ENCODE measurements around the gene PTGER3.

The PTGER3 gene

GRCh38 chr1:71043065-71043464 is 4.6 kb downstream of the PTGER3 start:
- no peak for DNase-seq (ENCODE audit: low spot score)
- no peak for TF ChIP-seq CTCF (IDR thresholded peaks at IDR 0.05; ENCODE audit: extremely low read depth, insufficient read depth, missing control alignments)
- in situ Hi-C loops (cut with MboI; ENCODE audit: low pct_unique_long_range_greater_than_20kb, low sequenced_read_pairs, unreplicated experiment) = no loop called here

GRCh38 chr1:71041806-71042205 is 5.8 kb downstream of the PTGER3 start:
- no peak for DNase-seq (ENCODE audit: low spot score)
- no peak for TF ChIP-seq CTCF (IDR thresholded peaks at IDR 0.05; ENCODE audit: extremely low read depth, insufficient read depth, missing control alignments)
- in situ Hi-C loops (cut with MboI; ENCODE audit: low pct_unique_long_range_greater_than_20kb, low sequenced_read_pairs, unreplicated experiment) = no loop called here

- DNase-seq (ENCODE audit: low spot score) = no peak
- in situ Hi-C loops (cut with MboI; ENCODE audit: low pct_unique_long_range_greater_than_20kb, low sequenced_read_pairs, unreplicated experiment) = no loop called here
- no peak for TF ChIP-seq CTCF (IDR thresholded peaks at IDR 0.05; ENCODE audit: extremely low read depth, insufficient read depth, missing control alignments)
Observed at GRCh38 chr1:71039661-71040262, 7.9 kb downstream of the PTGER3 start.

- no peak for TF ChIP-seq CTCF (IDR thresholded peaks at IDR 0.05; ENCODE audit: extremely low read depth, insufficient read depth, missing control alignments)
- in situ Hi-C loops (cut with MboI; ENCODE audit: low pct_unique_long_range_greater_than_20kb, low sequenced_read_pairs, unreplicated experiment) = no loop called here
- DNase-seq (ENCODE audit: low spot score) = no peak
Observed at GRCh38 chr1:71038942-71039341, 8.7 kb downstream of the PTGER3 start.

GRCh38 chr1:71037829-71038620 is 9.6 kb downstream of the PTGER3 start:
- in situ Hi-C loops (cut with MboI; ENCODE audit: low pct_unique_long_range_greater_than_20kb, low sequenced_read_pairs, unreplicated experiment) = no loop called here
- DNase-seq (ENCODE audit: low spot score) = no peak
- TF ChIP-seq CTCF (IDR thresholded peaks at IDR 0.05; ENCODE audit: extremely low read depth, insufficient read depth, missing control alignments) = no peak

- no peak for DNase-seq (ENCODE audit: low spot score)
- in situ Hi-C loops (cut with MboI; ENCODE audit: low pct_unique_long_range_greater_than_20kb, low sequenced_read_pairs, unreplicated experiment) = no loop called here
- TF ChIP-seq CTCF (IDR thresholded peaks at IDR 0.05; ENCODE audit: extremely low read depth, insufficient read depth, missing control alignments) = no peak
Observed at GRCh38 chr1:71037066-71037465, 10.6 kb downstream of the PTGER3 start.
